T47D (cell line): ENCODE results near the gene CDA.

Experiments
- DNase-seq, 2 experiments: peaks; one replicate each; pipeline versions ENCODE4 v3.0.0 to v3.0.0-alpha.2; 2011 to 2012; ENCODE audit warnings: low read depth in 1 of 2, low spot score in 1 of 2
- JUND ChIP-seq: IDR thresholded peaks from 2 replicates; pipeline ENCODE4 v1.6.1; 2012; ENCODE audit warnings: low read depth
- in situ Hi-C: cut with HindIII; loops from 2 replicates; pipeline ENCODE4 v1.10.0; 2016; ENCODE audit warnings: low sequenced_read_pairs, low pct_unique_long_range_greater_than_20kb

The CDA gene

DNA sequence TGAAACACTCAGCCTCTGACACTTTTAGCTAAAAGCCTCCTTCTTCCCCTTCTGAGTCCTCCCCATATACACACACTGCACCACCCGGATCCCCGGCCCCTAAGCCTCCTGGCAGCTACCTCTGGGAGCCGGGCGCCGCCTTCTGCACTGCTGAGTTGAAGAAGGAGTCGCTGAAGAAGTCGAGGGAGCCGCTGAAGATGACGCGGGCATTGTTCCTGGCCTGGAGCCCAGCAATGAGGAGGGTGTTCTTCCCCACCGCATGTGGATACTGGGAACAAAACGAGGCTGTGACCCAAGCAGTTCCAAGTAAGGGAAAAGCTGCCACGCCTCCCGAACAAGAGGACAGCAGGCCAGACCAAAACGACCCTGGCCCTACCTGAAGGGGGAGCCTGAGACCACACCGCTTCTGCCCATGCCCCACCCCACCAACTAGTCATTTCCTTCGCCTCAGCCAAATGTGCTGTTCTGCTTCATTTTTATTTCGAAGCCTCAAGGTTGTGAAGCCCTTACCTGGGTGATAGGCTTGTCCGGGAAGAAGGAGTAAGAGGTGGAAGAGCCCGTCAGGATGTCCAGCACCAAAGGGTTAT lies 65.3 kb downstream of the CDA start:
- in situ Hi-C loops: no loop called here
- no peak for DNase-seq
- no peak for TF ChIP-seq JUND

DNA sequence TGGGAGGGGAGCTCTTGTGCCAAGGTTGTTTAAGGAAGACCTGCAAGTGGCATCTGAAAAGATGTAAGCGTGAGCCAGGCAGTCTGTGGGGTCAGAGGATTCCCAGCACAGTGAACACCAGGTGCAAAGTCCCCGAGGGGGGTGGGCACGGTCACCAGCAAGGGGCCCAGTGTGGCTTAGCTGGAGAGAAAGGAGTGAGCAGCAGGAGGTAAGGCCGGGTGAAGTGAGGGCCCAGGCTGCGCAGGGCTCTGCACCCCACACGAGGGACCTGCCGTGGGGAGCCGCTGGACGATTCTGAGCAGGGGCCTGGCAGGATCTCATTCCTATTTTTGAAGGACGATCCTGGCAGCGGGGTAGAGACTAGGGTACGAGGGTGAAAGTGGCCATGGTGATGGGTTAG lies 68.1 kb downstream of the CDA start:
- TF ChIP-seq JUND: no peak
- in situ Hi-C loops: no loop called here
- DNase-seq: no peak

DNA sequence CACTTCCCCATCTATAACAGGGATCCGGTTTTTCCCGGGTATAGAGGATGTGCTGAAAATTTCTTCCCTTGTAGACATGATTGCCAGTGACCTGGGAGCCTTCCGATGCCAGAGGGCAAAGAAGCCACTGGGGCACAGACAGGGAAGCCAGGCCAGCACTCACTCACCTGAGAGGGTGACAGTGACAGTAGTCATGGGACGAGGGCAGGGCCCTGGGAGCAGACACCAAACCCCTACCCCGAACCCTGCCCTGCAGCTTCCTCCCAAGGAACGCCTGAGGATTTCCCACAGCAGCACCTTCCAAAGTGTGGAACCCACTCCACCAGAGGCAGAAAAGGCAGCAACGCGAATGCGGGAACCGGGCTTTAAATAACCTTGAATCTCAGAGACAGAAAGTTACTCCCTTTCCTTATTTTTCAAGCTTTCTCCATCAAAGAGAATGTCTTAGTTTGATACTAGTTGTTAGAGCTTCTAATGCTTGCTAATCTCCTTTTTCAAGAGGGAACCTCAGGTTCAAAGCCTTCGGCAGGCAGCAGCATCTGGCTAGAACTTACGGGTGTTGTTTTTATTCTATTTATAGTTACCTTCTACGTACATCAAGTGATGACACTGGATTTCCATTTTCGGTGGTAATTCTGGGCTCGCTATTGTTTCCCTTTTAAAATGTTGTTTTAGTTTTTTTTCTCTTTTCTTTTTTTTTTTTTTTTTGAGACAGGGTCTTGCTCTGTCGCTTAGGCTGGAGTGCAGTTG lies 69.4 kb downstream of the CDA start:
- no peak for DNase-seq
- in situ Hi-C loops: no loop called here
- TF ChIP-seq JUND: no peak

DNA sequence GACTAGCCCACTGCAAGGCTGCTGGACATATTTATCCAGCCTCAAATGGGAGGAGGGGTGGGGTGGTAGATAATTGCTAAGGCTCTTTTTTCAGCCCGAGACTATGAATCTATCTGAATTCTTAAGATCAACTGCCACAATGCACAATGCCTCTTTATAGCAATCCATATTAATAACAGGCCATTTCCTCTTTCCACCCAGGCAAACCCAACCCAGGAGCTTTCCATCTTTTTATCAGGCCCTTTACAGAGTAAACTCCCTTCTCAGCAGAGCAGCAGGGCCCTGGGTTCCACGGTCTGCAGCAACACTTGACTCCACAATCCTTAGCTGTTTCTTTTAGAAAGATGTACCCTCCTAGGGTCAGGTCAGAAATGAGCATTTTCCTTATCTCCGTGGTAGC lies 71.5 kb downstream of the CDA start:
- in situ Hi-C loops: no loop called here
- TF ChIP-seq JUND: no peak
- no peak for DNase-seq

DNA sequence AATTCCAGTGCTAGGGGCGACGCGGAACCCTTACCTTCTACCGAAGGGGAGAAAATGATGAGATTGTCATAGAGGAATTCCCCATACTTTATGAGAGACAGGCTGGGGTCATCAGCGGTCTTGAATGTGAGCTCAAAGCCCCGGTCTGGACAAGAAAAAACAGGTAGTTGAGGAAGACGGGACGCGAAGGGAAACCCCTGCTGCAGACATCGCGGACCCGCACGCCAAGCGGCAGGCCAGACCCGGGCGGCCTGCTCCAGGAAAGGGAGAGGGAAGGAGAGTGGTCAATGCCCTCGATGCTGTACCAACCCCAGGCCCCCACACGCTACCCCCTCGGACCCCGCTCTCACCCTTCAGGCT lies 71.9 kb downstream of the CDA start:
- no peak for TF ChIP-seq JUND
- in situ Hi-C loops: no loop called here
- no peak for DNase-seq

DNA sequence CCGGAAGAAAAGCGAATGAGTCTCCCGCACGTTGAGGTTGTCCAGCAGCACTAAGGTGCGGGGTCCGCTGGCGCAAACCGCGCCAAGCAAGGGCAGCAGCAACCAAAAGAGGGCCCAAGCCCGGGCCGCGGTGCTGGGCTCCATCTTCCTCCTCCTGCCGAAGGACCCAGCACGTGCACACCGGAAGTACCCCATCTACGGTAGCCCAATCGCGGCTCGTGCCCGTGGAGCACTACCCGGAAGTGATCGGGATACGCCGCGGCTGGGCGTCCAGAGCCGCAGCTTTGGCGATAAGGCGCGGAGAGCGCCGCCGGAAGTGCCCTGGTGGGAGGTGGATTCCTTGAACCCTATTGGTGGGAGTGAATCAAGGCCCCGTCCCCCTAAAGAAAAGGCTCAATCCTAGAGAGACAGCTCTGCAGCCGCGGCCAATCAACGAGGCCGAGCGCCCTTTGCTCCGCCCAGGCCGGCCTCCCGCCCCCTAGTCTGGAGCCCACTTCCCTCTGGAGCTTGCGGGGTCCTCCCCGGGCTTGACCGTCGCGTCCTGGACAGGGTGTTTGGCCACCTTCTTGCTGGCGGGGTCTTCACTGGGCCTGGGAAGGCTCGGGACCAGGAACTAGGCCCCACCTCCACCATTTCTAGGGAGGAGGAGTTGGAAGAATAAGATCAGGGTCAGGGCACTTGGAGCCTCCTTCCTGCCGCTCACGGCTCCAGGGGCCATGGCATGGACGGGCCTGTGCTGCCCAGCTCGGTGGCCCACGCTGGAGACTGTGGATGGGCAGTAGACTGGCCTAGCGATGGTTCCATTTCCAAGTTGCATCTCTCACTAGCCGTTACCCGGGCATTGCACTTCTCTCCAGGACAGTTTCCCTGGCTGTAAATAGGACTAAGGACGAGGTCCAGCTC lies 72.6 kb downstream of the CDA start, which contains the start of gene DDOST:
DDOST (minus strand) TSS at position 163 of the 903 bp plus-strand sequence; CDS start at position 144, 19 bp downstream.
- peak; percentile 93 to 96 for DNase-seq
- TF ChIP-seq JUND: no peak
- in situ Hi-C loops: no loop called here

DNA sequence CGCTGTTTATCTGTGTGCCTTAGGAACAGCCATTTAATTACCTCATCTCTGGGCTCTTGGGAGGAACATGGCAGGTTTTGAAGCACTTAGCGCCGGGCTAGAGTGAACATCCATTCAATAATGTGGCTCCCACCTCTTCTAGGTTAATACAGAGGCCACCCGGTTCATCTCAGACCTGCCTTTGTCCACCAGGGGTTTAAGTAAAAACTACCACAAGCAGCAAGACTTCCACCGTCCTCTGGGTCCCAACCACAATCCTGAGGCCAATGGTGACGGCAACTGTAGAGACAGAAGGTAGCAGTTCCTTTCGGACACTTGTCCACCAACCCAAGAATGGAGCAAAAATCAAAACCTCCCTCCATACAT lies 73.2 kb downstream of the CDA start:
- in situ Hi-C loops: no loop called here
- no peak for DNase-seq
- TF ChIP-seq JUND: no peak

DNA sequence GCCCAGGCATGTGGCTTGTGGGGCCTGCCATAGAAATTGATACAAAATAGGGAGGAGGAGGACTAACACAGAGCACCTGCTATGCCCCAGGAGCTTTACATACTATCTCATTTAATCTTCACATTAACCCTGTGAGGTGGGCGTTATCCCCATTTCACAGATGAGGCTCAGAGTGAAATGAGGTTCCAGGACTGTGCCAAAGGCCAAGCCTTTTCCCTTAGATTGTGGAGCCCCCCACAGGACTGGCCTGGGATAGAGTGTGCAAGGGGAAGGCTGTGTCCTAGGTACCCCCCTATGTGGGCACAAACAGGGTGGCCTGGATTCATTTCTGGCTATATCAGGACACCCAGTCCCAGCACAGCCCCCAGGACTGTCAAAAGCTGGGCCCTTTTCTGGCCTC lies 74.5 kb downstream of the CDA start:
- no peak for TF ChIP-seq JUND
- in situ Hi-C loops: no loop called here
- no peak for DNase-seq

DNA sequence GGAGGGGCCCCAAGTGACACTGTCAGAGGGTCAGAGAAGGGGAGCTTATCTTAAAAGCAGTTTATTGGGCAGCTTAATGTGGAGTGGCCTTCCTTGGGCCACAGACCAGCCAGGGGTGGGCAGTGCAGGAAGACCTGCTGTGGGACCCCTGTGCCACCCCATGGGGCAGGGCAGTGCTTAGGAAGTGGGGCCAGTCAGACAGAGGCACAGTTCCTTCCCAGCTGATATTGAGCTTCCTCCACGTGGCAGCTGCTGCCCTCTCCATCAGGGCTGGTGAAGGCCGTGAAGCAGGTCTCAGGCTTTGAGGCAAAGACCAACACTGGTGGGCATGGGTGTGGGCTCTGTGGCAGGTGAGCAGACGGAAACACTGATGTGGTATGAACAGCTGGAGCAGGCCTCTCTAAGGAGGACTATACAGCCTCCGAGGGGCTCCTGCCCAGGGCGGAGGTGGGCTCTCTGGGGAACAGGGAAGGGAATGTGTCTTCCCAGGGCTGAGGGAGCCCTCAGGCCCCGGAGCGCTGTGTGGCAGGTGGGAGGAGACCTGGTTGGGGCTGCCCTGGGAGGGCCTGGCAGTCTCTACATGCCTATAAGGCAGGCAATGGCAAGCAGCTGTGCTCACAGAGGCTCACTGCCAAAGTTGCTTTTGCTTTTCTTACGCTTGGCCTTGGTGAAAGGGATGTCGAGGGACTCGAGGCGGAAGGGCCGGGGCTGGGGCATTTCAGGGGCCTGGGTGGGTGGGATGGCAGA lies 75.2 kb downstream of the CDA start:
- in situ Hi-C loops: no loop called here
- no peak for DNase-seq
- no peak for TF ChIP-seq JUND

DNA sequence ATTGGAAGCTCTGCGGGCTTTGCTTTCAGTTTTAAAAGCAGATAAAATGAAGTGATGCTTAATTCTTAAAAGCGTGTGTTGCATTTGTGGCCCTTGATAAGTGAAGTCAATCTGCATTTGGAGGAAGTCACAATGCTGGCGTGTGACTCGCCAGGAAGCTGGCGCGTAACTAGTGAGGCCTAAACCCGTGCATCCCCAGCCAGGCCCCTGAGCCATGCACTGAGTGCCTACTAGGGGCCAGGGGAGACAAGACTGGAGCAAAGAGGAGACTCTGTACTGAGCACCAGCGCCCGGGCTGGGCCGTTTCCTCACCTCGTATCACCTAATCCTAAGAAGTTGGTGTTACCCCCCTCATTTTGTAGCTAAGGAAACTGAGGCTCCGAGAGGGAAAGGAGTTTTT lies 76.8 kb downstream of the CDA start:
- in situ Hi-C loops: no loop called here
- no peak for TF ChIP-seq JUND
- no peak for DNase-seq

DNA sequence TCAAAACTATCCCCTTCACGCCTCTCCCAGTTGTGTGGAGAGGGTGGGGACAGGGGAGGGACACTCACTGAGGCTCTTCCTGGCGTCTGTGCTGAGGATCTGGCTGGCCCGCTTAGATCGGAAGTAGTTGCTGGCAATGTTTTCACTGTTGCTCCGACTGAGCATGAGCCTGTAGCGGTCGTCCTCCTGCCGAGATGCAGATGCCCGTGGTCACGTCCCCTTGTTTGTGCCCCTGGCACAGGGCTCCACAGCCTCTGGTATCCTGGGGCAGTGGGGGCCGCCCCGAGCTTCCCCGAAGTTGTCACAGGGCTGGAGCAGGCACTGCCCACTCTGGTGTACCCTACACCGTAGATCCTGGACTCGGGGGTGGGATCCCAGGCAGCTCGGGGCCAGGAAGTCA lies 77.2 kb downstream of the CDA start:
- TF ChIP-seq JUND: no peak
- DNase-seq: no peak
- in situ Hi-C loops: no loop called here

DNA sequence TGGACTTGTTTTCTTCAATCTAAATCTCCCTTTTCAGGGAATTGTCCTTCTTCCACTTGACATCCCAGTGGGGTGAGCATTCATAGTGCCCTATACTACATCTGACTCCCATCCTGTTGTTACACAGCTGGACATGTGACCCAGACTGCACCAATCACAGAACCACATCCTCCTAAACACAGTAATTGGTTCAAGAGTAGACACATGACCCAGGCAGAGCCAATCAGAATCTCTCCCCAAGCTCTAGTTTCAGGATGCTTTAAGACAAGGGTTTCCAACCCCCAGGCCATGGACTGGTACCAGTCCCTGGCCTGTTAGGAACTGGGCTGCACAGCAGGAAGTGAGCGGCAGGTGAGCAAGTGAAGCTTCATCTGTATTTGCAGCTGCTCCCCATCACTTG lies 77.9 kb downstream of the CDA start:
- no peak for TF ChIP-seq JUND
- in situ Hi-C loops: no loop called here
- peak in 1 of 2 experiments; percentile 50 for DNase-seq
